WI38 (cell line): ENCODE results near the gene ARGLU1.

Experiments used
- H3K4me3 ChIP-seq: 2 replicates; pipeline ENCODE4 v1.5.1; 2011; ENCODE audit warnings: low read depth, mild to moderate bottlenecking, control low read depth, low read length
- CTCF ChIP-seq: IDR thresholded peaks from 2 replicates; pipeline ENCODE4 v1.5.1; 2012; ENCODE audit warnings: low read depth, mild to moderate bottlenecking, control low read depth, low read length

The ARGLU1 gene

GRCh38 chr13:106587787-106588186 lies 19.9 kb upstream of the ARGLU1 start:
- TF ChIP-seq CTCF: no peak
- H3K4me3 ChIP-seq: no peak overlapping the region

- no peak overlapping the region for H3K4me3 ChIP-seq
- no peak for TF ChIP-seq CTCF
Measured at GRCh38 chr13:106586648-106587166, 18.8 kb upstream of the ARGLU1 start.

- TF ChIP-seq CTCF: no peak
- H3K4me3 ChIP-seq: no peak overlapping the region
Measured at GRCh38 chr13:106581225-106581624, 13.3 kb upstream of the ARGLU1 start.

GRCh38 chr13:106575896-106576295 lies 8.0 kb upstream of the ARGLU1 start:
- no peak for TF ChIP-seq CTCF
- H3K4me3 ChIP-seq: no peak overlapping the region

- no peak for TF ChIP-seq CTCF
- no peak overlapping the region for H3K4me3 ChIP-seq
Measured at GRCh38 chr13:106573868-106574267, 5.9 kb upstream of the ARGLU1 start.

GRCh38 chr13:106573284-106573846 lies 5.4 kb upstream of the ARGLU1 start:
- H3K4me3 ChIP-seq: no peak overlapping the region
- no peak for TF ChIP-seq CTCF

- no peak for TF ChIP-seq CTCF
- H3K4me3 ChIP-seq: no peak overlapping the region
Measured at GRCh38 chr13:106570299-106570852, 2.4 kb upstream of the ARGLU1 start.
